HepG2 (cell line): ENCODE data around the gene SPDYE17. TPM values are rescaled to one million over a fixed set of nuclear protein-coding genes. Genes with fewer than 3 reads are reported as not detected.
"Not testable (repeated sequence)": the region's sequence is repeated elsewhere in the genome, so short reads cannot be mapped to it uniquely, and the experiment has no call there.

ENCODE experiments used
- ATAC-seq: fragments of 200-7000 bp; cut with Tn5 transposase; 3 replicates; pipeline ENCODE4 v1.9.1; 2020; ENCODE audit warnings: mild to moderate bottlenecking, moderate library complexity
- BruUV-seq: library from RNA; stranded (reverse); fragments of 400-500 nt; replicated peaks from 2 replicates; lab custom pipeline; 2021; lab: Mats Ljungman, UMichigan
- CTCF ChIA-PET: fragments of 300-600 bp; formaldehyde crosslinking; extraction: SDS; loops from one replicate; lab custom pipeline; 2021; ENCODE audit warnings: low total read pairs, inconsistent platforms, low intra/inter-chr PET ratio; lab: Yijun Ruan, JAX
- POLR2A ChIA-PET: fragments of 350-600 bp; sonication (Branson Sonifier 250); formaldehyde crosslinking; loops from one replicate; lab custom pipeline; 2020; ENCODE audit warnings: antibody characterized with exemption, inconsistent platforms; lab: Yijun Ruan, JAX
- DNase-seq: peaks from one replicate; pipeline ENCODE4 v3.0.0-alpha.2; 2015; ENCODE audit warnings: low spot score
- FAIRE-seq: peaks from 3 replicates; lab custom pipeline; 2011; peaks lifted over from hg19 to GRCh38; lab: Jason Lieb, UNC
- H2AFZ ChIP-seq: one replicate; pipeline ENCODE4 v1.6.1; 2011; ENCODE audit warnings: low read length, inconsistent platforms
- H3K27ac ChIP-seq: fragments of 300-600 bp; 3 replicates; pipeline ENCODE4 v1.8.0; 2011; ENCODE audit warnings: mixed run types, mild to moderate bottlenecking, mixed read lengths, low read length, inconsistent platforms; ENCODE audit not compliant: insufficient read depth; ENCODE audit errors: extremely low read length
- H3K27me3 ChIP-seq, 2 experiments: fragments of 200-600 bp in 1 of 2; 2 replicates in 1 of 2; 3 replicates in 1 of 2; pipeline versions ENCODE4 v1.6.0 to v1.8.0; 2011; ENCODE audit warnings: low read length in 2 of 2, mild to moderate bottlenecking in 2 of 2, moderate library complexity in 2 of 2, inconsistent platforms in 1 of 2; ENCODE audit not compliant: insufficient read depth in 2 of 2, control insufficient read depth in 1 of 2
- H3K36me3 ChIP-seq, 2 experiments: fragments of 200-600 bp in 1 of 2; replicated peaks in 1 of 2; 2 replicates in 1 of 2; 3 replicates in 1 of 2; pipeline versions ENCODE4 v1.5.1 to v1.8.0; 2011; ENCODE audit warnings: low read length in 2 of 2, inconsistent platforms in 1 of 2; ENCODE audit not compliant: insufficient read depth in 2 of 2, control insufficient read depth in 1 of 2
- H3K4me1 ChIP-seq: 2 replicates; pipeline ENCODE4 v1.5.1; 2012; ENCODE audit warnings: low read length, inconsistent platforms; ENCODE audit not compliant: insufficient read depth
- H3K4me2 ChIP-seq: 2 replicates; pipeline ENCODE4 v1.6.0; 2011; ENCODE audit warnings: low read depth, low read length, inconsistent platforms
- H3K4me3 ChIP-seq, 3 experiments: fragments of 200-600 bp in 1 of 3; sonication (generic), shearing (Covaris generic) in 1 of 3; replicated peaks in 1 of 3; 2 replicates each; pipeline ENCODE4 v1.5.1; 2011 to 2016; ENCODE audit warnings: low read length in 3 of 3, inconsistent platforms in 2 of 3, low read depth in 2 of 3, mild to moderate bottlenecking in 2 of 3, control low read depth in 1 of 3, mixed read lengths in 1 of 3; ENCODE audit not compliant: insufficient read depth in 1 of 3
- H3K79me2 ChIP-seq: one replicate; pipeline ENCODE4 v1.6.1; 2011; ENCODE audit warnings: low read length, inconsistent platforms; ENCODE audit not compliant: insufficient read depth
- H3K9ac ChIP-seq: 2 replicates; pipeline ENCODE4 v1.6.0; 2011; ENCODE audit warnings: mild to moderate bottlenecking, low read depth, low read length, inconsistent platforms; ENCODE audit not compliant: insufficient read depth
- H3K9me3 ChIP-seq: 2 replicates; pipeline ENCODE4 v1.5.1; 2012; ENCODE audit warnings: mild to moderate bottlenecking, low read length
- H4K20me1 ChIP-seq: 2 replicates; pipeline ENCODE4 v1.6.0; 2011; ENCODE audit warnings: inconsistent platforms, mild to moderate bottlenecking, low read length, moderate library complexity; ENCODE audit not compliant: insufficient read depth
- WGBS: methylation state at CpG from one replicate; pipeline ENCODE4 v1.1.6; 2017; ENCODE audit warnings: low lambda C conversion rate; 5-methylcytosine and 5-hydroxymethylcytosine counted together
- in situ Hi-C: cut with HindIII; loops from 2 replicates; pipeline ENCODE4 v1.10.0; 2017; ENCODE audit warnings: low pct_unique_long_range_greater_than_20kb; ENCODE audit not compliant: extremely low pct_ligation_motif_present
- intact Hi-C: fragments of 100-400 bp; cut with micrococcal nuclease; formaldehyde crosslinking; loops from one replicate; pipeline ENCODE4 v1.10.0; 2022; ENCODE audit not compliant: unreplicated experiment
- polyA plus RNA-seq, 8 experiments: library from polyadenylated mRNA; depleted of rRNA in 3 of 8; stranded (reverse) in 7 of 8; unstranded in 1 of 8; fragments of >200 nt; fragmentation: Illumina TruSeq in 4 of 8; extraction: Trizol in 4 of 8; gene quantifications; 2 replicates each; pipeline versions ENCODE4 v1.2.1 to v1.2.3, GENCODE V29; 2011 to 2016; ENCODE audit warnings: low read depth in 4 of 8, missing spikeins in 1 of 8, mixed read lengths in 1 of 8; ENCODE audit not compliant: insufficient read depth in 1 of 8
- total RNA-seq, 5 experiments: library from RNA; depleted of rRNA; stranded (reverse); fragments of >200 nt; fragmentation: Illumina TruSeq; extraction: Trizol; gene quantifications; 2 replicates each; pipeline ENCODE4 v1.2.3, GENCODE V29; 2016; ENCODE audit warnings: low read depth in 1 of 5

Gene SPDYE17
- total and polyA plus RNA-seq, 2 of the 13 experiments (the other 11 are each of a cell fraction or from before 2014, with no cell fraction given) = not detected

- in situ Hi-C loops, H3K9me3 ChIP-seq, FAIRE-seq: not testable (repeated sequence)
Observed at GRCh38 chr7:76984784-76985136, 47.4 kb downstream of the SPDYE17 start.

DNA sequence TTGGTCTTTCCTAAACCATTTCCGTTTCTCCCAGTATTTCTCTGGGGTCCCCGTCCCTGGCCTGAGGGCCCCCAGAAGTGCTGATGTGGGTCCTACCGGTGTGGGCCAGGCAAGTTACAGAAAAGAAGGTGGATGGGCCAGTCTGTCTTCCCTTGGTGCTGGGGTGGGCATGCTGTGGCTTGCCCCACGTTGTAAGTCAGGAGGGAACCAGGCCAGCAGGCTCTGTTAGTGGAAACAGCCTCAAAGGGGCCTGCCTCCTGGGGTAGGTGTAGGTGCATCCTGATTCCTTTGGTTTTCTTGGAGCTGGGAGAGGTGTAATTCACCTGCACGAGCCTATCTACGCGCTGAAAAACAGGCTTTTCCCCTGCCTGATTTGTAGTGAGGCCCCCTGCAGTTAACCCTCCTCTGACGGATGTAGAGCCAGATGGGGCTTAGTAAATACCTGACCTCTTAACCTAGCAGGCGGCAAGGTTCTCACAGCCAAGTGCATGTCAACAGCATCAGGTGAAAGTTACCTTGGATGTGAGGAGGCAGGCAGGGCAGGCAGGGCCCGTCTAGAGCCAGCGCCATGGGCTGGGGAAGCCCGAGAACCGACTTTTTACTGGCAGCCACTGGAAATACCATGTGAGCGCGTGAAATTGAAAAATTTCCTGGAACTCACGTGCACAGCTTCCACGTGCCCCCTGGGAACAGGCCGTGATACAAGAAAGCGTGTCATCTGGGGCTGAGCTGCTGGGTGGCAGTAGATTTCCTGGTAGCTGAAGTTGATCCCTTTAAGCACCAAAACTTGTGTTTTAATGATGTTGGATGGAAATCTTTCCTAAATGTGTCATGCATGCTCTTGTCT, 48.0 kb downstream of the SPDYE17 start:
- H3K4me1 ChIP-seq, H3K9ac ChIP-seq, in situ Hi-C loops, POLR2A ChIA-PET, H3K4me2 ChIP-seq, H3K9me3 ChIP-seq, ATAC-seq, H3K27me3 ChIP-seq, H4K20me1 ChIP-seq, H3K36me3 ChIP-seq, BruUV-seq, DNase-seq, FAIRE-seq, H3K27ac ChIP-seq, intact Hi-C loops, H3K79me2 ChIP-seq, H3K4me3 ChIP-seq, CTCF ChIA-PET, H2AFZ ChIP-seq: not testable (repeated sequence)
- no CpG with 5 or more reads among the region's 19 CpGs for WGBS

More at GRCh38 chr7:76984784-76985136, 47.4 kb downstream of the SPDYE17 start:
- DNase-seq, H3K27ac ChIP-seq, ATAC-seq, H2AFZ ChIP-seq, H3K4me3 ChIP-seq, H3K27me3 ChIP-seq, intact Hi-C loops, BruUV-seq, H3K4me2 ChIP-seq, CTCF ChIA-PET, H3K79me2 ChIP-seq, H3K36me3 ChIP-seq, H4K20me1 ChIP-seq, H3K4me1 ChIP-seq, H3K9ac ChIP-seq, POLR2A ChIA-PET: not testable (repeated sequence)
- no CpG with 5 or more reads among the region's 5 CpGs for WGBS

DNA sequence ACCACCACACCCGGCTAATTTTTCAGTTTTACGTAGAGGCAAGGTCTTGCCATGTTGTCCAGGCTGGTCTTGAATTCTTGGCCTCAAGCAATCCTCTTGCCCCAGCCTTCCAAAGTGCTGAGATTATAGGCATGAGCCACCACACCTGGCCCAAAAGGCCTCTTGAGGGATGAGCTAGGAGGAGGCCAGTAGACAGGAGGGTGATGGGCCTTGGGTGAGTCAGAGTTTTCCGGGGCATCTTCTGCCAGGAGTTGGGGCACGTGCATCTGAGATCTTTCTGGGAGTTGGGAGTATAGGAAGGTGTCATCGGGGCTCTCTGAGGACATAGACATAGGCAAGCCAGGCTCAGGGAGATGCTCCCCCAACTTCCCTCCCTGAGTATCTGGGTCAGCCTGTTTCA, 48.8 kb downstream of the SPDYE17 start:
- H2AFZ ChIP-seq, H3K27ac ChIP-seq, POLR2A ChIA-PET, H3K79me2 ChIP-seq, FAIRE-seq, BruUV-seq, CTCF ChIA-PET, DNase-seq, intact Hi-C loops, ATAC-seq, H3K4me3 ChIP-seq, H3K4me1 ChIP-seq, H3K9me3 ChIP-seq, H3K9ac ChIP-seq, H4K20me1 ChIP-seq, in situ Hi-C loops, H3K4me2 ChIP-seq, H3K27me3 ChIP-seq, H3K36me3 ChIP-seq: not testable (repeated sequence)
- 100% methylated on average over 2 of the region's 5 CpGs for WGBS

DNA sequence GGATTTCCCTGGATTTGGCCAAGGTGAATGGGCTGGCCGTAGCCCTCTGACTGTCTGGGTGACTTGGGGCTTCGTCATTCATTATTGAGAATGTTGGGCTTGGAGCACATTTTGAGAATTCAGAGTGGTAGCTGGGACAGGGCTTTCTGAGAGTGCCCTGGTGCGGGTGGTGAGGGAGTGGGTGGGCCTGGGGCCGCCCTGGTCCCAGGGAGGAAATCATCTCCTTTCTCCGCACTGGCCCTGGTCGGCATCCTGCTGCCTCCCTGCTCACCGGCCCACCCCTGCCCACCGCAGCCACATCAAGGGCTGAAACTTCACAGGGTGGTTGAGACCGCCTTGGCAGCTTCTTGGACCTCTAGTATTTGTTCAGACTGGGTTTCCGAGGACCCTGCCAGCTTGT, 49.7 kb downstream of the SPDYE17 start:
- H3K27ac ChIP-seq, H3K9me3 ChIP-seq, DNase-seq, H3K4me1 ChIP-seq, H2AFZ ChIP-seq, H3K4me2 ChIP-seq, CTCF ChIA-PET, H3K4me3 ChIP-seq, BruUV-seq, H3K27me3 ChIP-seq, H3K36me3 ChIP-seq, FAIRE-seq, intact Hi-C loops, ATAC-seq, POLR2A ChIA-PET, in situ Hi-C loops, H4K20me1 ChIP-seq, H3K9ac ChIP-seq, H3K79me2 ChIP-seq: not testable (repeated sequence)
- no CpG with 5 or more reads among the region's 10 CpGs for WGBS
